ENCODE data around the gene NME7. TPM values are rescaled to one million over a fixed set of nuclear protein-coding genes. Genes with fewer than 3 reads are reported as not detected.

NME7 gene
- total RNA-seq, result 25.6 and 30.5 TPM in 2 replicates

GRCh38 chr1:169367686-169368405, at the start of gene NME7, which contains the start of gene BLZF1:
NME7 (minus strand) TSS chr1:169367797; CDS start chr1:169367710, 87 bp downstream.
BLZF1 (plus strand) TSS chr1:169368195; CDS start chr1:169369523, 1,328 bp downstream.

GRCh38 chr1:169106095-169106920, 261.3 kb downstream of the NME7 start, which contains the start of gene ATP1B1:
ATP1B1 (plus strand) TSS chr1:169106690; CDS start chr1:169106830, 140 bp downstream.

Other genes with a start within 250 kb of the NME7 start
- 21.7 and 24.4 TPM in 2 replicates for gene BLZF1, start 398 bp upstream of the NME7 start, total RNA-seq
- 0.37 and 0.39 TPM in 2 replicates for gene CCDC181, start 59.7 kb upstream of the NME7 start, total RNA-seq
- gene SLC19A2, start 118.1 kb upstream of the NME7 start, total RNA-seq, result 11.8 and 12.3 TPM in 2 replicates
- gene F5, start 218.7 kb upstream of the NME7 start, total RNA-seq, result under 0.01 TPM in 1 of 2 replicates, not detected in the other